H1 (cell line): ENCODE data around the gene SERPINB1. TPM values are rescaled to one million over a fixed set of nuclear protein-coding genes. Genes with fewer than 3 reads are reported as not detected.

Source experiments
- EP300 ChIP-seq, 2 experiments: IDR thresholded peaks; 1 replicate in 1 of 2; 2 replicates in 1 of 2; pipeline ENCODE4 v1.6.1; 2011 to 2012; ENCODE audit warnings: low read depth in 2 of 2, low read length in 2 of 2, mild to moderate bottlenecking in 2 of 2, borderline replicate concordance in 1 of 2, inconsistent platforms in 1 of 2, moderate library complexity in 1 of 2
- polyA plus RNA-seq, 7 experiments: library from polyadenylated mRNA; depleted of rRNA in 3 of 7; stranded (reverse) in 5 of 7; unstranded in 2 of 7; fragments of >200 nt in 5 of 7; fragments of 200-250 nt in 2 of 7; gene quantifications; 1 replicate in 5 of 7; 2 replicates in 1 of 7; 4 replicates in 1 of 7; pipeline versions ENCODE4 v1.2.1 to v1.2.3, GENCODE V29; 2011 to 2013; ENCODE audit warnings: missing spikeins in 2 of 7, mixed read lengths in 2 of 7
- total RNA-seq: library from RNA; stranded (reverse); fragmentation: NEBNext Ultra II Directional; extraction: Animal tissue kit (Norgen Biotek cat#: 25700); gene quantifications from 2 replicates; pipeline ENCODE4 v1.2.1, GENCODE V29; 2021

Gene SERPINB1
- total and polyA plus RNA-seq, 2 of the 8 experiments (the other 6 are each of a cell fraction or from before 2014, with no cell fraction given): 8.1 to 17.3 TPM

DNA sequence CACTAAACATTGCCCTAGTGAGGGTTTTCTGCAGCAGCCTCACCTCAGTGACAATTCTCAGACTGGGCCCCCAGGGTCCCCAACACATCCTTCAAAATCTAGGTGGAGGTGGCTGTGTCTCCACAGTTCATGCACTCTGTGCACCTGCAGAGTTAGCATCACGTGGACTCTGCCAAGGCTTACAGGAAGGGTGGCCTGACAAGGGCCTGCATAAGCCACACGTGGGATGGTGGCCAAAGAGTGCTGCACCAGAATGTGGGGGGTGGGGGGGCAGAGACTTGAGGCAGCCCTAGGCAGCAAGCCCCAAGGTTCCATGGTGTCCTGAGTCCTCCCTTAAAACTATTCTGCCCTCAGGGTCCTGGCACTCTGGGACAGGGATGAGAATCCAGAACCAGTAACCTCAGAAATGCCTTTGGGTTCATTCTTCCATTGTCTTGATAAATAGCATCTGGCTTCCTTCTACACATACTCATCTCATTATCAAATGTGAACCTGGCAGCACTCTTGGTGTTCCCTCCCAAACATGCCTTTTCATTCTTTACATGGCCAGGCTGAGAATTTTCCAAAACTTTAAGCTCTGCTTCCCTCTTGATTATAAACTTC is 1.6 kb upstream of the SERPINB1 start (continued):
- no peak for TF ChIP-seq EP300 (IDR thresholded peaks at IDR 0.05; ENCODE audit: borderline replicate concordance in 1 of 2, low read depth in 2 of 2, low read length in 2 of 2)
